GM23338 (cell line): ENCODE results near the gene VDR. TPM values are rescaled to one million over a fixed set of nuclear protein-coding genes. Genes with fewer than 3 reads are reported as not detected.

Experiments used
- ATAC-seq: fragments of 200-7000 bp; cut with Tn5 transposase; 3 replicates; pipeline ENCODE4 v1.9.1; 2020
- DNase-seq: peaks from one replicate; pipeline ENCODE4 v3.0.0-alpha.2; 2015; ENCODE audit warnings: low spot score
- H2AFZ ChIP-seq: fragments of 200-600 bp; sonication (generic); 2 replicates; pipeline ENCODE4 v1.8.0; 2016; ENCODE audit warnings: antibody characterized with exemption, mild to moderate bottlenecking, moderate library complexity
- H3F3A ChIP-seq: fragments of 200-600 bp; sonication (generic); replicated peaks from 2 replicates; pipeline ENCODE4 v1.8.0; 2017; ENCODE audit warnings: antibody characterized with exemption, mixed run types, low read depth
- H3K27ac ChIP-seq: fragments of 200-600 bp; sonication (generic); 2 replicates; pipeline ENCODE4 v1.6.1; 2016; ENCODE audit warnings: low read depth
- H3K27me3 ChIP-seq: fragments of 200-600 bp; sonication (generic); 2 replicates; pipeline ENCODE4 v1.8.0; 2016; ENCODE audit warnings: mild to moderate bottlenecking, mixed run types, moderate library complexity; ENCODE audit not compliant: insufficient read depth
- H3K36me3 ChIP-seq: fragments of 200-600 bp; sonication (generic); 2 replicates; pipeline ENCODE4 v1.8.0; 2016; ENCODE audit warnings: mild to moderate bottlenecking; ENCODE audit not compliant: insufficient read depth
- H3K4me1 ChIP-seq: fragments of 200-600 bp; sonication (generic); 2 replicates; pipeline ENCODE4 v1.8.0; 2016; ENCODE audit warnings: mild to moderate bottlenecking, moderate library complexity; ENCODE audit not compliant: insufficient read depth
- H3K4me2 ChIP-seq: fragments of 200-600 bp; sonication (generic); 2 replicates; pipeline ENCODE4 v1.7.1; 2017; ENCODE audit warnings: mixed run types
- H3K4me3 ChIP-seq: fragments of 200-600 bp; sonication (generic); 2 replicates; pipeline ENCODE4 v1.6.1; 2016; ENCODE audit warnings: mixed run types
- H3K79me2 ChIP-seq: fragments of 200-600 bp; sonication (generic); replicated peaks from 2 replicates; pipeline ENCODE4 v1.8.0; 2017; ENCODE audit warnings: mild to moderate bottlenecking; ENCODE audit not compliant: insufficient read depth
- H3K9me2 ChIP-seq: fragments of 200-600 bp; sonication (generic); 2 replicates; pipeline ENCODE4 v1.8.0; 2017; ENCODE audit not compliant: insufficient read depth
- H4K20me1 ChIP-seq: fragments of 200-600 bp; sonication (generic); replicated peaks from 2 replicates; pipeline ENCODE4 v1.8.0; 2017; ENCODE audit warnings: mild to moderate bottlenecking; ENCODE audit not compliant: insufficient read depth
- H3K27ac Mint-ChIP-seq: 2 replicates; pipeline ENCODE4 v1.8.0; 2020; ENCODE audit warnings: inconsistent platforms, mild to moderate bottlenecking, moderate library complexity, mixed read lengths
- H3K27me3 Mint-ChIP-seq: 3 replicates; pipeline ENCODE4 v1.8.0; 2022; ENCODE audit warnings: low read depth, mild to moderate bottlenecking, moderate library complexity, mixed read lengths, inconsistent platforms; ENCODE audit not compliant: insufficient read depth, poor library complexity
- H3K36me3 Mint-ChIP-seq: 3 replicates; pipeline ENCODE4 v1.8.0; 2021; ENCODE audit warnings: low read depth, mild to moderate bottlenecking, inconsistent platforms, moderate library complexity, mixed read lengths
- H3K4me1 Mint-ChIP-seq: 3 replicates; pipeline ENCODE4 v1.8.0; 2020; ENCODE audit warnings: mild to moderate bottlenecking, inconsistent platforms, mixed read lengths
- H3K4me3 Mint-ChIP-seq: 3 replicates; pipeline ENCODE4 v1.8.0; 2021; ENCODE audit warnings: moderate library complexity, mild to moderate bottlenecking, inconsistent platforms, mixed read lengths
- H3K9me3 Mint-ChIP-seq: 3 replicates; pipeline ENCODE4 v1.8.0; 2020; ENCODE audit warnings: moderate library complexity, mild to moderate bottlenecking, inconsistent platforms, mixed read lengths
- CREB1 ChIP-seq: fragments of 250-450 bp; sonication (Bioruptor Pico); IDR thresholded peaks from 2 replicates; pipeline ENCODE4 v1.5.0; 2020; ENCODE audit warnings: low read depth, mild to moderate bottlenecking, moderate library complexity
- ETS1 ChIP-seq: IDR thresholded peaks from 2 replicates; pipeline ENCODE4 v1.6.1; 2016; ENCODE audit warnings: antibody characterized with exemption
- EZH2phosphoT487 ChIP-seq: fragments of 200-600 bp; sonication (generic); IDR thresholded peaks from one replicate; pipeline ENCODE4 v1.8.1; 2018; ENCODE audit warnings: antibody characterized with exemption; ENCODE audit not compliant: unreplicated experiment
- JUNB ChIP-seq: IDR thresholded peaks from one replicate; pipeline ENCODE4 v1.6.1; 2016; ENCODE audit warnings: antibody characterized with exemption; ENCODE audit not compliant: unreplicated experiment
- NANOG ChIP-seq: IDR thresholded peaks from 2 replicates; pipeline ENCODE4 v1.6.1; 2016; ENCODE audit warnings: antibody characterized with exemption, borderline replicate concordance
- POLR2AphosphoS5 ChIP-seq: IDR thresholded peaks from 2 replicates; pipeline ENCODE4 v1.6.1; 2016; ENCODE audit warnings: antibody characterized with exemption, low read depth
- STAT1 ChIP-seq: IDR thresholded peaks from one replicate; pipeline ENCODE4 v1.6.1; 2016; ENCODE audit warnings: antibody characterized with exemption; ENCODE audit not compliant: unreplicated experiment
- ZNF114 ChIP-seq: fragments of 250-450 bp; sonication (Bioruptor Pico); IDR thresholded peaks from 2 replicates; pipeline ENCODE4 v1.5.0; 2020; ENCODE audit warnings: mild to moderate bottlenecking, moderate library complexity
- ZNF331 ChIP-seq: fragments of 250-450 bp; sonication (Bioruptor Pico); IDR thresholded peaks from 2 replicates; pipeline ENCODE4 v1.5.0; 2020; ENCODE audit warnings: low read depth, mild to moderate bottlenecking, moderate library complexity
- ZNF462 ChIP-seq: fragments of 250-450 bp; sonication (Bioruptor Pico); IDR thresholded peaks from 2 replicates; pipeline ENCODE4 v1.5.0; 2020; ENCODE audit warnings: mild to moderate bottlenecking, moderate library complexity
- polyA plus RNA-seq: library from polyadenylated mRNA; unstranded; fragments of >200 nt; fragmentation: Nextera tagmentation; extraction: Ambion mirVana; gene quantifications from 2 replicates; pipeline ENCODE4 v1.2.1, GENCODE V29; 2016
- total RNA-seq: library from RNA; depleted of rRNA; stranded (reverse); fragments of >200 nt; shearing (Covaris generic); gene quantifications from 2 replicates; pipeline ENCODE4 v1.2.3, GENCODE V29; 2014

Gene VDR
- total and polyA plus RNA-seq, 2 experiments from 2014 or later, result 0.37 to 1.4 TPM

- TF ChIP-seq ZNF462 (CRISPR knock-in tag) (no peak), NANOG (no peak)
Measured at GRCh38 chr12:47894652-47895051, 10.1 kb downstream of the VDR start (continued).

- no peak overlapping the region for H2AFZ ChIP-seq
- H3K27ac Mint-ChIP-seq, result no peak overlapping the region
- H3K4me1 ChIP-seq, result peaks cover 13% of the 10 kb centered on the region; the same call in 1 of the 2 replicates
- H3F3A ChIP-seq, result 0 out of 2 replicates have a peak, but pooled peaks cover 3% of the 10 kb centered on the region
- H3K4me2 ChIP-seq, result no peak overlapping the region
- peaks cover 16% of the 10 kb centered on the region; the same call in 2 of the 3 replicates for H3K4me1 Mint-ChIP-seq
- no peaks in the 10 kb centered on the region for H3K9me2 ChIP-seq
- H4K20me1 ChIP-seq, result no peaks in the 10 kb centered on the region
- no peak overlapping the region for H3K4me3 Mint-ChIP-seq
- no peak overlapping the region for H3K4me3 ChIP-seq
- no peaks in the 10 kb centered on the region for H3K79me2 ChIP-seq
- no peak for DNase-seq
- ATAC-seq, result no peak
- H3K27ac ChIP-seq, result no peak overlapping the region
- no peaks in the 10 kb centered on the region; the same call in 2 of the 3 replicates for H3K9me3 Mint-ChIP-seq
- no peaks in the 10 kb centered on the region for H3K36me3 Mint-ChIP-seq
- no peaks in the 10 kb centered on the region for H3K36me3 ChIP-seq
- H3K27me3 ChIP-seq, result no peaks in the 10 kb centered on the region
- peaks cover 27% of the 10 kb centered on the region for H3K27me3 Mint-ChIP-seq
- TF ChIP-seq EZH2phosphoT487 (no peak), POLR2AphosphoS5 (no peak), ZNF331 (CRISPR knock-in tag) (no peak), STAT1 (no peak), ETS1 (no peak), ZNF114 (CRISPR knock-in tag) (no peak), JUNB (no peak), CREB1 (no peak), ZNF462 (CRISPR knock-in tag) (no peak)
Measured at GRCh38 chr12:47894068-47894467, 10.7 kb downstream of the VDR start.
